Measurements from ENCODE around the gene MAGOHB.
"Not testable (repeated sequence)": the region's sequence is repeated elsewhere in the genome, so short reads cannot be mapped to it uniquely, and the experiment has no call there.

Gene MAGOHB

DNA sequence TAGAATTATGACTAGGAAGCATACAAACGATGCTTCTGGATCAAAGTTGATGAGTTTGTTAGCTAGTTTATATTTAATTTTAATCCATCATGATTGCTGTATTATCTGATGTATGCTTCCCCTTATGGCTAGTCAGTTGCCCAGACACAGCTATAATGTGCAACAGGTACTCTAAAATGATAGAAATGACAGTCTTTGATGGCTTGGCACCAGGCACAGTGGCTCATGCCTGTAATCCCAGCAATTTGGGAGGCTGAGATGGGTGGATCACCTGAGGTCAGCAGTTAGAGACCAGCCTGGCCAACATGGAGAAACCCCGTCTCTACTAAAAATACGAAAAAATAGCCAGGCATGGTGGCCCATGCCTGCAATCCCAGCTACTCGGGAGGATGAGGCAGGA, 2.2 kb downstream of the MAGOHB start:
- not testable (repeated sequence) for DNase-seq

DNA sequence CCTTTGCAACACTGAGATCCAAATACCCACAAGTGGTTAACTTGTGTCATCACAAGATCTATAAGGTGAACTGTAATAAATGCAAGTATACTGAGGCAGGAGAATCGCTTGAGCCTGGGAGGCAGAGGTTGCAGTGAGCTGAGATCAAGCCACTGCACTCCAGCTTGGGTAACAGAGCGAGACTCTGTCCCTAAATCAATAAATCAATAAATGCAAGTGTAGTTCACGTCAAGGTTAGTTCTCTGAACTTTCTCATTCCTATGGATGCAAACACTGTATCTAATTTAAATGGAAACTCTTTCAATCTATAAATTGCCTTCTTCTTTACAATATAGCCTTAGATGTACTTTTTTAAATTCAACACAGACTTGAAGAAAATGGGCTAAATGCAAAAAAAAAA, 3.2 kb downstream of the MAGOHB start:
- no peak for DNase-seq

DNA sequence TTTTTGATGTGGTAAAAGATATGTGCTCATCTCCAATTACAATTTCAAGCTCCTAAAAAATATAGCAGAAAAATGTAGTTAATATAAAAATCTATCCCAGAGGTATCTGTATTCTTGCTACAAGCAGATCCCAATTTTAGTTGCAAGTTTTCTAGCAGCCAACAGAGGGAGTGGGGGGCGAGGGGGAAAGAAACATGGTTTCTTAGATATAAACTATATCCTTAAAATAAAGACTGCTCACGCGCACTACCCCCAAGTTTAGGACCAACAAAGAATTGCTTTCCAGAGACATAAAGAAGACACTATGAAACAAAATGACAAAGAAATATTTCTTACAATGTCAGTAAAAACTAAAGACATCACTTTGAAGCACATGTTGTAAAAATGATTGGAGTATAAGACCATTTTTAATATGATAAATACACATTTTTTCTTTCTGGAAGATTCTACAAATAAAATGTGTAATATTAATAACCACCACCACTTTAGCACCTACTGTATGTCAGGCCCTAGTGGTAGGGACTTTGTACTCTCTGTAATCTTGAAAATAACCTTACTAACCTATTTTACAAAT, 5.4 kb downstream of the MAGOHB start:
- DNase-seq = no peak

DNA sequence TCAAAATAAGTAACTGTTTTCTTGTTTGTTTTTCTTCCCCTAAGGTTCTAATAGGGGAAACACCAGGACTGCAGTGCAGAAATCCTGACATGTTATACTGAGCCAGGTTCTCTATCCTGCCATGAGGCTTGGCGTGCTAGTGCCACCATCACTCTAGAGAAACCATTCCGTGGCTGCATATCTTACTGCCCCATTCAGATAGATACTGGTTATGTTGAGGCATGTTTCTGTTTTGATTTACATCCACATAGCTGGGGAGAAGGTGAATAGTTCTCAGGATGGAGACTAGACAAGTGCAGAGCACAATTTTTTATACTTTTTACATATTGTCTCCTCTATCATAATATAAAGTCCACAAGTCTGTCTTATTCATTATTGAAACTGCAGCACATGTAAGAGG, 11.5 kb downstream of the MAGOHB start:
- no peak for DNase-seq

DNA sequence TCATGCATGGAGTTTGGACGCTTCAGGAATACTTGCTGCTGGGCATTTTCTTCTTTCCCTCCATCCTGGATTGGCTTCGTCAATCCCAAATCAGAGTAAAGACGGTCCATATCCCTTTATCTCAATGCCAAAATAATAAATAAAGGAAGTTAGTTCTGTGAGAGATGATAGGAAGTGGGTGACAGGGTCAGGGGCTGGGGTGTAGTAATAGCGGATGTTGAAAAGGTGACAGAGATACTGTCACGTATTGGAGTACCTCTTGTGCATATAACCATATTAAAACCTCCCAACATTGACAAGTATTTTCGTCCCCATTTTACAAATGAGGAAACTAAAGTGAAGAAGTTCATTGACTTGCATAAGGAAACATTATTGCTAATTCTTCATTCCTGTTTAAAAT, 12.4 kb downstream of the MAGOHB start:
- no peak for DNase-seq

DNA sequence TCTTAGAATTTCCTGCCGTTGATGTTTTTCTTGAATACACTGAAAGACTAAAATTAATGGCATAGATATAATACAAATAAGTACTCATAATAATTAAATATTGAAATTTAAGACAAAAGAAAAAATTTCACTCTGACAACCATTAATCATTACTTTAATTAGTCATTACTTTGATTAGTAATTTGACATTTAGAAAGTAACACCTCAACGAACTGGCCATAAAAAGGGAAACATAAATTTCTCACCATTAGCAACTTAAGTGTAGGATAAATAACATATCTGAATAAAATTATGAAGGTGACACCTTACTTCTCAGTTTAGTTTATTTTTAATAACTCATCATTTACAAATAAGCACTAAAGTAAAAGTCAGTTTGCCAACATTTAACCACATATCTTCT, 17.5 kb downstream of the MAGOHB start:
- no peak for DNase-seq

DNA sequence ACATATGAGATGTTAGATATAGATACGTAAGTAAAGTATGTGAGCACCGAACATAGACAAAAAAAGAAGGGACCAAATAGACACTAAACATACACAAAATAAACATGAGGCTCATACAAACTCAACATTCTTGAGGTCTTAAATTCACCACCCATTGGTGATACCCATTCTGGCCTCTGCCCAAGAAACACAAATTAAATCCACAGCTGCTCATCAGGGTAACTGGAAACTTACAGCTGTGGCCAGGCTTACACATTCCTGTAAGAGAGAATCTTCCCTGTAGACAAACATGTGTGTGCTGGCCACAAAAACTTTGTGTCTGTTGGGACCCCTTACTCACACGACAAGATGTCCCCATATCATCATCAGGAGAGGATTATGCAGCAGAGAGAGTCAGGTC, 22.4 kb downstream of the MAGOHB start:
- DNase-seq = no peak

DNA sequence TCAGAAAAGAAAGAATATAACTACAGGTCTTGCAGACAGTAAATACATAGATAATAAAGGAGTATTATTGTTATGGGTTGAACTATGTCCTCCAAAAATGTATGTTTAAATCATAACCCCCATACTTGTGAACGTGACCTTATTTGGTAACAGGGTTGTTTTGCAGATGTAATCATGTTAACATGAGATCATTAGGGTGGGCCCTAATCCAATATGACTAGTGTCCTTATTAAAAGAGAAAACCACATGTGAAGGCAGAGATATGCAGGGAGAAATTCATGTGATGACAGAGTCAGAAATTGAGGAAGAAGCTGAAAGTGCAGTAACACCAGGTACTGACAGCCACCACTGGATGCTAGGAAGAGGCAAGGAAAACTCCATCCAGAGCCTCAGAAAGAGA, 29.0 kb downstream of the MAGOHB start:
- DNase-seq = no peak

DNA sequence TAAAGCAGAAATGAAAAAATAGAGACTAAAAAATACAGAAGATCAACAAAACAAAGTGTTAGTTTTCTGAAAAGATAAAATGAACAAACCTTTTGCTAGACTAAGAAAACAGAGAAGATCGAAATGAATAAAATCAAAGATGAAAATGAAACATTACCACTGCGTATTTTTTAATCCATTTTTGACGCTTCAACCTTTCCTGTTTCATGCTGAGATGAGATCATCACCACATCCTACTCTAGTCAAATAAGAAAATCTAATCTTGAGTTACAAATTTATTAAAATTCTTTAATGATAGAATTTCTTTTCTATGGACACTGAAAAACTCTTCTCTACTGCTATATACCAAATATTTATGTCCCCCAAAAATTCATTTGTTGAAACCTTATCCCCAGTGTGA, 30.7 kb downstream of the MAGOHB start:
- no peak for DNase-seq

DNA sequence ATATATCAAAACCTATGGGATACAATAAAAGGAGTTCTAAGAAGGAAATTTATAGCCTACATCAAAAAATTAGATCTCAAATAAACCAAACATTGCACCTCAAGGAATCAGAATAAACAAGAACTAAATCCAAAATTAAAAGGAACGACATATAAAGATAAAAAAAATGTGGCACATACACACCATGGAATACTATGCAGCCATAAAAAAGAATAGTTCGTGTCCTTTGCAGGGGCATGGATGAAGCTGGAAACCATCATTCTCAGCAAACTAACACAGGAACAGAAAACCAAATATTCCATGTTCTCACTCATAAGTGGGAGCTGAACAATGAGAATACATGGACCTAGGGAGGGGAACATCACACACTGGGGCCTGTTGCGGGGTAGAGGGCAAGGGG, 31.3 kb downstream of the MAGOHB start:
- DNase-seq = not testable (repeated sequence)

DNA sequence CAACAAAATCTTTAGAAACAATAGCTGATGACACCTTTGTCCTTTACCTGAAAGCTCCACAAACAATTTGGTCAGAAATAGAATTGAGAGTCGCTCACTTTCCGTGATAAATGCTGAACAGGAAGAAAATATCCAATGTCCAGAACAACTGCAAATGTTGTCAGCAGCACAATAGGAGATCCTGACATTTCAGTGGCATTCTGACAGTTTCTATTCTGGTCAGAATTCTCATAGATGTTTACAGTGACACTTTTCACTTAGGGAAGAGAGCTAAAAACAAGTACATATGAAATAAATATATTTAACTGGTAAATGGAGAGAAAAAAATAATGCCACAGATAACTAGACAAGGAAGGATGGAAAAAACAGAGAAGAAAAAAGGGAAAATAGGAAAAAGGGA, 39.1 kb downstream of the MAGOHB start:
- DNase-seq = no peak

DNA sequence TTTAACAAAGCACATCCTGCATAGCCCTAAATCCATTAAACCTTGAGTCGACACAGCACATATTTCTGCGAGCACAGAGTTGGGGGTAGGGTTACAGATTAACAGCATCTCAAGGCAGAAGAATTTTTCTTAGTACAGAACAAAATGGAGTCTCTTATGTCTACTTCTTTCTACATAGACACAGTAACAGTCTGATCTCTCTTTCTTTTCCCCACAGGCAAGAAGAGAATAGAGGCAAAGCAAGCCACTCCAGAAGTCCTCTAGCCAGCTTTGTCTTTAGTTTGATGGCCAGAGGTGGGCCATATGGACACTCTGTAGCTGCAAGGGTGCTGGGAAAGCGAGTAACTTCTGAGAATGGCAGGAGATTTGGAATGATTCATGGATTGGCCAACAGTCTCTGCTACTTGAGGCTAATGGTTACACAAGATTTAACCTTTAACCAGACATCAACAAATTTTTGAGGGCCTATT, 41.4 kb downstream of the MAGOHB start:
- DNase-seq = not testable (repeated sequence)

DNA sequence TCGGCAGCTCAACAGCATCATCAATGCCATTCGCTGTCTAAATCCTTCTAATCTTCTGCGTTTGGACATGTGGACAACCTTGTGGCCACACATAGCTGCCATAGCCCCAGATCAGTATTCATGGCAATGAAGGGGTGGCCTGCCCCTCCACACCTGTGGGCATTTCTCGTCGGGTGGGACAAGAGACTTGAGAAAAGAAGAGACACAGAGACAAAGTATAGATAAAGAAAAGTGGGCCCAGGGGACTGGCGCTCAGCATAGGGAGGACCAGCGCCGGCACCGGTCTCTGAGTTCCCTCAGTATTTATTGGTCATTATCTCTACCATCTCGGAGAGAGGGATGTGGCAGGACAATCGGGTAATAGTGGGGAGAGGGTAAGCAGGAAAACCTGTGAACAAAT, 42.3 kb downstream of the MAGOHB start:
- DNase-seq = no peak

DNA sequence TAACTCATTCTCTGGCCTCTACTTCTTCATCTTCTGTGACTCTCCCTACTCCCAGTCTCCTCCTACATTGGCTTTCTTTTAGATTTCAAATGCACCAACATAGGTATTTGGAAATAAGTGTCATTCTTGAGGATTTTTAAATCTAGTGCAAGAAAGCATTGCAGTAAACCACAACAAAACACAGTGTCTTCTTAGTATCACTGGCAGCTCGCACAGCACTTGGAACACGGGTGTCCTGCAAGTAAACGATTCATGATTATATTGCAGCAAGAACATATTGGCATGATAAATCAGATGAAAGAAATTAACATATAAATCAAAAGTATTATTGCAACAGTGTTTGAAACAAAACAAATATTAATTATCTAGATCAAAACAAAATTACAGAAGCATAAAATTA, 45.6 kb downstream of the MAGOHB start:
- DNase-seq = no peak

DNA sequence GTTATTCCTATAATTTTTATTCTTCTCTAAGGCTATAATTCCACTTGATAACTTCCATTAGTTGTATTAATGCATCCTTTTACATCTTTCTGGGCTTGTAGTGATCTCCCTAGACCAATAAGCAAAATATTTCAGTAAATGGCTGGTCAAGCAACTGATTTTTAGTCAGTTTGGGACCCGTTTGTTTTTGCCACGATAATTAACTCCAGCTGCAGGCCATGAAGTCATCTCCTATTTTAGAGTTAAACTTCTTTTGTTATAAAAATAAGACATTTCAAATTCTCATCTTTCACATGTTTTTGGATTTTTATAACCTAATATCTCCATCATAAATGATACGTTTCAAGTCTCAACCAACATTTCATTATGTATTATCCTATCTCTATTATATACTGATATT, 49.4 kb downstream of the MAGOHB start:
- no peak for DNase-seq

DNA sequence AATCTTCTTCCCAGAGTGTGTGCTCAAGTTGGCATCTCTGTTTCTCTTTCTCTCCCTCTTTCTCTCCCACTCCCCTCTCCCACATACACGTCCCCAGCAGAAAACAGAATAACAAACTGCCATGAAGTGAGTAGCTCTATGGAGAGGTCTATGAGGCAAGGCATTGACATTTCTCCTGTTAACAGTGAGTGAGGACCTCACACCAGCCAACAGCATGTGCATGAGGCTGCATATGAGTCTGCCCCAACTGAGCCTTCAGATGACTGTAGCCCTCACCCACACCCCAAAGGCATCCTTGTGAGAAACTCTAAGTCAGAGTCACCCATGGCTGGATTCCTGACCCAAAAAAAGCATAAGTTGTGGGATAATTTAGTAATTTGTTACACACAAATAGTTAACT, 50.4 kb downstream of the MAGOHB start:
- no peak for DNase-seq

DNA sequence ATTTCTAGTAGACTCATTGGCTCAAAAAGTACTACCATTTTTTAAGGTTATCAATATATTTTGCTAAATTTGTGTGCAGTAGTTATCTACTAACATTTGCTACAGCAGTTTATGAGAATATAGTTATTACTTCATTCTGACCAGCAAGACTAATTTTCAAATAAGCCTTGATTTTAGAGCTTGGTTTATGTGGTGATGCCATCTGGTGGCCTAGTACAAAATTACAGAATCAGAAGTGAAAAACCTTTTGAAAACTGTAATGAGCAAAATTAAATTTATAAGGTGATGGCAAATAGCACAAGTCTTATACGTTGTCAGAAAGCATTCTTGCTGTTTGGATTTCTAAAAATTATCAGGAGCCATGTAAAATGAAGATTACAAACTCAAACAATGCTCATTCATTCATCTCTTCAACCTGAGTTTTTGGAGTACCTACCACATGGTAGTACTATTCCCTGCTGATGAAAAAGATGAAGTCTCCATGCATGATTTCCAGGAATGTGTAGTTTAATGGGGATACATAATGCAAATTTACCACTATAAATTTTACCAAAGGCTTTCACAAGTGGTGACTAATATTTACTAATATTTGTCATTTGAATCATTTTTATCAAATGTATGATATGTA, 51.0 kb downstream of the MAGOHB start:
- DNase-seq = no peak

DNA sequence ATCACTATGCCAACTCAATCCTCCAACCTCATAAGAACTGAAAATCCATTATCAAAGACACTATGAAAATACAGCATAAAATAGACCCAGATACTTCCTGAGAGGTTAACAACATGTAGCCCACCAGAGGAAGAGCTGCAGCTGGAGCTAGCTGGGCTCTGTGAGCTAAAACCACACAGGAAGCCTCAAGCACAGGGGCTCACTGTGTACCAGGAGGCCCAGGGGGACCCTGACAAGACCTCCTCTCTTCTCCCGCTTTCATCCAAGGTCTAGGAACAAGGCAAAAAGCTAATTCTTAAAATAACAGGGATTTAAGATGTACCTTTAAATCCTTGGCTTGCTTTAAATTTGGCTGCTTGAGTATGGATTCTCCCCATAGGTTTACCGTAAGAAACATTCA, 54.2 kb downstream of the MAGOHB start:
- no peak for DNase-seq

DNA sequence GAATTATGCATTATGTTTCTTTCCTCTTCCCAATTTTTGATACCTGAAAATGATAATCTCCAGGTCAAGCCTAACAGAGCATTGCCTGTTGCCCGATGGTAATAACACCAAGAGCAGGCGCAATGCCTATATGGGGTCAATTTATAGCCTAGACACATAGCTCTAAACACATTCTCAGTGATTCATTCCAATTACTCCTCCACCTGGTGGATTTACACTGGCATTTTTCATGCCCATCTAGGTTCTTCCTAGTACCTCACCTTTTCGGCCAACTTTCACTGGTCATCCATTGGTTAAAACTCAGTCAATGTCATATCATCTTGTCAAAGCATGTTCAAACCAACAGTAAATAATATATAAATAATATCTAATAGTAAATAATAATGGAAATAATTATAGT, 54.6 kb downstream of the MAGOHB start:
- DNase-seq = no peak

DNA sequence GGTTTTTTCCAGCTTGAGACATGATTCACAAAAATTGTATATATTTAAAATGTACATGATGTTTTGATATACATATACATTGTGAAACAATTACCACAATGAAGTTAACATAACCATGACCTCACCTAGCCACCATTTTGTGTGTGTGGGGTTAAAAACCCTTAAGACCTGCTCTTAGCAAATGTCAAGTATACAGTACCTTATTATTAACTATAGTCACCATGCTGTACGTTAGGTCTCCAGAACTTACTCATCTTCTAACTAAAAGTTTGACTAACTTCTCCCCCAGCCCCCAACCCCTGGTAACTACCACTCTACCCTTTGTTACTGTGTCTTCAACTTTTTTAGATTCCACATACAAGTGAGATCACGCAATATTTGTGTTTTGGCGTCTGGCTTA, 55.1 kb downstream of the MAGOHB start:
- no peak for DNase-seq

DNA sequence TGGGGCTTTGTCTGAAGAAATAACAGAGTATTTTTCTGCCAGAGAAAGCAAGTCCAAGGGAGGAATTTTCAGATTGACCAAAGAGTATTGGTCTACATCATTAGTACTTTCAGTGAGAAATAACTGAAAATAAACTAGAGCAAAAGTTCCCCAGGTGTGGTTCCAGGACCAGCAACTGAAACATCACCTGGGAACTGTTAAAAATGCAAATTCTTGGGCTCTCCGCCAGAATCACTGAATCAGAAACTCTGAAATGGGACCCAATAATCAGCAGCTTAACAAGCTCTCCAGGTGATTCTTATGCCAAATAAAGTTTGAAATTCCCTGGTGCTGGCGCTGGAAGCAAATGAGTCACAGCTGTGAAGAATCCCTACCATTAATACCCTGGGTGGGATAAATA, 55.6 kb downstream of the MAGOHB start:
- DNase-seq = no peak

DNA sequence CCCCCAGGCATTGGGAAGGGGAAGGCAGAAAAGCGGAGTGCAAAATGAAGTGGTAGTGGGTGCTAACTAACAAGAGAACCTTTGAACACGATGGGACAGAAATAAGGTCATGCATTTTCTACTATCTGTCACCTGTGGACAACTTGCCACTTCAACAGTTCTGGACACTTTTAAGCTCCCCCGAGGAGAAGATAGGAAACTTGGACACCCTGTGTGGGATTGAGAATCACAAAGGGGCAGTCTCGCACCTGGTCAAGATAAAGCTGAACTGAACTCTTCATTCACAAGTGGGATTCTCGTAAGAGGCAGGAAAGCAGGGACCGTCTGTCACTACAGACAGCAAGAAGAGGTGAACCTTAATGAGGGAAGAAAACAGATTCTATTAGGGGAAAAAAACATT, 56.1 kb downstream of the MAGOHB start:
- no peak for DNase-seq

DNA sequence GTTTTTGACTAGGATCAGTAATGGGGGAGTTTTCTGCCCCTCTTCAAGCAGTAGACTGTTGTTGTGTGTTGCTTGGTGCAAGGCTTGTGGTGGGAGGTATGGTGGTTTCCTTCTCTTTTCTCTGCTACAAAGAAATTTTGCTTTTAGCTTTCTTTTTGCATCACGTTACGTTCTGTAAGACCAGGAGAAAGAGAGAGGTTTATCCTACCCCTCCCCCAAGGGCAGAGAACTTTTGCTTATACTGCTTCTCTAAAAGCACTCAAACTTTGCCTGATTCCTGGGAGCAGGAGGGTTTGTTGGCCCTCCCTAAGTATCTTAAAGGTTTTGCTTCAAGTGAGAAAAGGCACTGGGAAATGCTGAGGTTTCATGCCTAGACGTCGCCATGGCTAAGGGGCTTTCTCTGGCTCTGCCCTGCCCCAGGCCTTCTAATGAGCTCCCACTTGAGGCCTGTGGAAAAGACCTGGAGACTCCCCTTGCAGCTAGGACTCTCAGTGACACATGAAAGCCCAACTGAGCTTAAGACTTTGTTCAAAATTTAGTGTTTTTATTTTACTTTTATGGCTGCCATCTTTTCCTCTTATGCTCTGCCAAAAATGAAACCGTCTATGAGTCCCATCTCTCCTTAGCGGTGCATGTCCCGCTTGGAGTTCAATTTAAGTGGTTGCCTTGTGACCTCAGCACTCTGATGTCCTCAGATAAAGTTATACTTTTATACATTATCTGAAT, 58.5 kb downstream of the MAGOHB start:
- no peak for DNase-seq

DNA sequence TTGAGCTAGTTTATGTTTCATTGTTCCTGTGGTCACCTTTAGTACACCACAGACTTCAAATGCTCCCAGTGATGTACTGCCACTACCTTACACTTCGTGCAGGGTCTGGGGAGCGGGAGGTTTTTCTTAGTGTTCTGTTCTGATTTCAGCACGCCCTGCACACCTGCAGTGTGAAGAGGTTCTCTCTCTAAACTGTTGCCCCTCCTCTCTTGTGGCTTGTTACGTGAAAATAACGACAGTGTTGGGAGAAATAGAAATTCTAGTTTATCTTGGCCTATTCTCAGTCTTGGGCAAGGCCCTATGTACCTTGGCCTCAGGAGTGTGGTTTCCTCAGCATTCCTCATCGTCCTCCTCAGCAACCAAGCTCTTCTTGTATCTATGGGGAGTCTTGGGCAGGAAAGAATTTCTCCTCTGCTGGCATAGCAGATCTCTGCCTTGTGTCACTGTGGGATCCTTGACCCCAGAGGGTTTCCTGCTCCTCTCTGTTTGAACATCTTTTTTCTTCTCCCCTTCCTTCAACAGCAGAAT, 59.1 kb downstream of the MAGOHB start:
- no peak for DNase-seq

Data from activated T-cell treated with anti-CD3 and anti-CD28 coated beads, Interleukin-2, amount 50 U/mL, for 1 hour (primary cell).